Colonic mucosa (tissue), 4 donors: ENCODE measurements around the gene LEKR1. TPM values are rescaled to one million over a fixed set of nuclear protein-coding genes. Genes with fewer than 3 reads are reported as not detected.
"Not testable (repeated sequence)": the region's sequence is repeated elsewhere in the genome, so short reads cannot be mapped to it uniquely, and the experiment has no call there.

Experiments used
- DNase-seq: peaks from one replicate; pipeline ENCODE4 v3.0.0-alpha.2; 2020
- H3K27ac ChIP-seq: fragments of 200-600 bp; one replicate; pipeline ENCODE4 v1.8.0; 2021
- H3K27me3 ChIP-seq: fragments of 200-600 bp; one replicate; pipeline ENCODE4 v1.8.0; 2021
- H3K36me3 ChIP-seq: fragments of 200-600 bp; one replicate; pipeline ENCODE4 v1.8.0; 2021
- H3K4me1 ChIP-seq: fragments of 200-600 bp; one replicate; pipeline ENCODE4 v1.8.0; 2021; ENCODE audit warnings: mild to moderate bottlenecking
- H3K4me3 ChIP-seq: fragments of 200-600 bp; one replicate; pipeline ENCODE4 v1.8.0; 2021
- H3K9ac ChIP-seq, 2 donors: one replicate each; pipeline ENCODE4 v1.7.0; 2013; ENCODE audit warnings: control low read depth in 2 of 2, low read depth in 2 of 2, low read length in 2 of 2
- H3K9me3 ChIP-seq: fragments of 200-600 bp; one replicate; pipeline ENCODE4 v1.8.0; 2021
- CTCF ChIP-seq: fragments of 200-600 bp; IDR thresholded peaks from one replicate; pipeline ENCODE4 v1.8.0; 2022; ENCODE audit warnings: antibody characterized with exemption, mild to moderate bottlenecking
- intact Hi-C: fragments of 100-400 bp; cut with DNase I; formaldehyde crosslinking; loops from one replicate; pipeline ENCODE4 v1.14.1; 2022
- total RNA-seq, 2 donors: library from RNA; stranded (reverse); fragmentation: NEBNext Ultra II Directional in 1 of 2; extraction: Animal tissue kit (Norgen Biotek cat#: 25700) in 1 of 2; gene quantifications; one replicate each; pipeline ENCODE4 v1.2.1, GENCODE V29; 2021
- donor health status: healthy.
- donor health status: DM: no; HTN: no; CAD: no.
- donor health status: DM: no; HTN: no; CAD: no.

Gene LEKR1
- total RNA-seq, 2 donors from 2014 or later: 1.6 to 2.0 TPM

DNA sequence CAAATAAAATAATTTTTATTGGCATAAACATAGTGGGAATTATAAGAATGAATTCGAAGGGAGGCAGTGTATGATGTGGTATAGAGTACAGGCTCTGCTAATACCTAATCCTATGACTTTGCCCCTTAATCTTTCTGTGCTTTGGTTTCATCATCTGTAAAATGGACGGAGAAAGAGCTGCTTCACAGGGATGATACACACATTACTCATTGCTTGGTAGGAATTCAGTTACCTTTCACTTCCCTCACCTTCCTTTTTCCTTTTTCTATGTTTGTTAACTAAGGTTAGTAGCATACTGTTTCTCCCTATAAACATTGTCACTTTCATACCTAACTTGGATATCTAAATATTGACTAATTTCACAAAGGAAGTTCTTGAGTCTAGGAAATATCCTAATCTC is 36.2 kb downstream of the LEKR1 start:
- H3K9me3 ChIP-seq: no peaks in the 10 kb centered on the region
- no peak overlapping the region for H3K9ac ChIP-seq
- no peak for TF ChIP-seq CTCF
- H3K36me3 ChIP-seq: no peaks in the 10 kb centered on the region
- intact Hi-C loops: no loop called here
- H3K4me3 ChIP-seq: no peak overlapping the region
- H3K27me3 ChIP-seq: no peaks in the 10 kb centered on the region
- no peak for DNase-seq
- no peaks in the 10 kb centered on the region for H3K4me1 ChIP-seq
- H3K27ac ChIP-seq: no peak overlapping the region

DNA sequence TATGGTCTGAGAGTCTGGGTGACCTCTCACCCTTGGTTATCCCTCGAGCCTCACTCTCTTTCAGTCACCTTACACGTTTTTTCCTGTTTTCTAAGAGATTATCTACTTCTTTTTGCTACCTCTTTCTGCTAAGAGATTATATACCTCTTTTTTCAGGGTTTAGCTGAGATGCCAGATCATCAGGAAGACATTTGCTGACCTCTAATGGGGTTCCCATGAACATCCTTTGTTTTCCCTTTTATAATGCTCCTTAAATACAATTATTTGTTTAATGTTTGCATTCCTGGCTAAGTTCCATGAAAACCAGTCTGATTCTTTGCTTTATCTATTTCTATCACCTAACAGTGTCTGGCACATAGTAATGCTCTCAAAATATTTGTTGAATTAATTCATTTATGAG is 39.6 kb downstream of the LEKR1 start:
- intact Hi-C loops: no loop called here
- H3K9me3 ChIP-seq: no peaks in the 10 kb centered on the region
- TF ChIP-seq CTCF: no peak
- no peak for DNase-seq
- H3K4me1 ChIP-seq: no peaks in the 10 kb centered on the region
- no peak overlapping the region for H3K9ac ChIP-seq
- H3K27me3 ChIP-seq: no peaks in the 10 kb centered on the region
- no peaks in the 10 kb centered on the region for H3K36me3 ChIP-seq
- H3K27ac ChIP-seq: no peak overlapping the region
- no peak overlapping the region for H3K4me3 ChIP-seq

- Histone ChIP-seq H3K9ac (no peak overlapping the region), H3K27me3 (no peaks in the 10 kb centered on the region), H3K4me1 (no peaks in the 10 kb centered on the region), H3K4me3 (no peak overlapping the region), H3K9me3 (no peaks in the 10 kb centered on the region), H3K27ac (no peak overlapping the region), H3K36me3 (no peaks in the 10 kb centered on the region)
- TF ChIP-seq CTCF: no peak
- intact Hi-C loops: no loop called here
- DNase-seq: no peak
Measured at GRCh38 chr3:156867174-156867573, 41.0 kb downstream of the LEKR1 start.

- Histone ChIP-seq H3K4me1 (no peaks in the 10 kb centered on the region), H3K27ac (no peak overlapping the region), H3K4me3 (no peak overlapping the region), H3K9ac (no peak overlapping the region), H3K9me3 (no peaks in the 10 kb centered on the region), H3K36me3 (no peaks in the 10 kb centered on the region), H3K27me3 (no peaks in the 10 kb centered on the region)
- no peak for TF ChIP-seq CTCF
- intact Hi-C loops: no loop called here
- DNase-seq: no peak
Measured at GRCh38 chr3:156867920-156868319, 41.8 kb downstream of the LEKR1 start.

DNA sequence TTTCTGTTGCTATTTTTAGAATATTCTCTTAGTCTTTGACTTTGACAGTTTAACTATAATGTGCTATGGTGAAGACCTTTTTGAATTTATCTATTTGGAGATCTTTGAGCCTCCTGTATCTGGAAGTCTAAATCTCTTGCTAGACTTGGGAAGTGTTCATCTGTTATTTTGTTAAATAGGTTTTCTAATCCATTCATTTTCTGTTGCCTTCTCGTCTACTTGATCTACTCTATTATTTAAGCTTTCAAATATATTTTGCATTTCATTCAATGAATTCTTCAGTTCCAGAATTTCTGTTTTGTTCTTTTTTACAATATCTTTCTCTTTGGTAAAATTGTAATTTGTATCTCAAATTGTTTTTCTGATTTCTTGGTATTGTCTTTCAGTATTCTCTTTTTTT is 47.8 kb downstream of the LEKR1 start:
- H3K9ac ChIP-seq: no peak overlapping the region
- no peaks in the 10 kb centered on the region for H3K27me3 ChIP-seq
- no peak for TF ChIP-seq CTCF
- H3K4me1 ChIP-seq: no peaks in the 10 kb centered on the region
- no peak overlapping the region for H3K4me3 ChIP-seq
- no peak overlapping the region for H3K27ac ChIP-seq
- no peaks in the 10 kb centered on the region for H3K9me3 ChIP-seq
- intact Hi-C loops: no loop called here
- no peak for DNase-seq
- H3K36me3 ChIP-seq: no peaks in the 10 kb centered on the region

DNA sequence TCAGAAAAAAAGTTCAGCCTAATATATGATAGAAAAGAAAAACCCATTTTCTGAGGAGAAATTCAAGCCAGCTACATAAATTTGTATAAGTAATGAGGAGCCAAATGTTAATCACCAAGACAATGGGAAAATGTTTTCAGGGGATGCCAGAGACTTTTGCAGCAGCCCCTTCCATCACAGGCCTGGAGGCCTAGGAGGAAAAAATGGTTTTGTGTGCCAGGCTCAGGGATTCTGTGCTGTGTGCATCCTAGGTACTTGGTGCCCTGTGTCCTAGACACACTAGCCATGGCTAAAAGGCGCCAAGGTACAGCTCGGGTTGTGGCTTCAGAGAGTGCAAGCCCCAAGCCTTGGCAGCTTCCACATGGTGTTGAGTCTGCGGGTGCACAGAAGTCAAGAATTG is 53.3 kb downstream of the LEKR1 start:
- H3K27me3 ChIP-seq, H3K4me3 ChIP-seq, H3K9ac ChIP-seq, H3K9me3 ChIP-seq, DNase-seq, H3K4me1 ChIP-seq, intact Hi-C loops, H3K27ac ChIP-seq, H3K36me3 ChIP-seq: not testable (repeated sequence)
